ENCODE data around the gene GFI1.
"Not testable (repeated sequence)": the region's sequence is repeated elsewhere in the genome, so short reads cannot be mapped to it uniquely, and the experiment has no call there.

GFI1 gene

DNA sequence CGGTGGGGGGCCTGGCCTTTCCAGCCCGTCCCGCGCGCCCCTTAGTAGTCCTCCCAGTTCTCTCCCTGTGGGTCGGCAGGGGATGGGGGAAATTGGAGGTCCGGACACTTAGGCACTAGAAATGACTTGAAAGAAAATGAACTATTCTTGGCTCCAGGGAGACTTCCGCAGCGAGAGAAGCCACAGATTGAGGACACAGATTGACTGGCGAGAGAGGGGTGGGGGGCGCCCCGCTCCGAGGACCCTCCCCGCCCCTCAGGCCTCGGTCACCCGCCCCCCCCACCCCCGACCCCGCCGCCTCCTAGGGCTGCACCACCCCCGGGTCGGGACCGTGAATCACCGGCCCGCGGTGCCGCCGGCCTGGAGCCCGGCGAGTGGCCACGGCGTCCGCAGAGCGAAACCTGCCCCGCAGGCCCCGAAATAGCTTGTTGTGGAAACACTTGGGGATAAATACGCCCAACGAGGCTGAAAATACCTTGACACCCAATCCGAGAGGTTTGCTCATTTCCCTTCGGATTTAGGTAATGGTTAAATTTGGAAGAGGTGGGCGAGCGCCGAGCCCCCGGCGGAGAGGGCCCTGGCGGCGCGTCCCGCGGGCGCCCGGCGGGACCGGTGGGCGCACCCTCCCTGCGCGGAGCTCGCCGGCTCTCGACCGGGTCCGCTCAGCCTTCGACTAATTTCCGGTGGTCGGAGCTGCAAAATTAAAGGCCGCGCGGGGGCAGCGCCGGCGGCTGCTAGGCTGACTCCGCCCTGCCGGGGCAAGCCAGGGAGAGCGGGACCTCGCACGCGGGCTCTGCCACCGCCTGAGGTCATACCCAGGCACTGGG is at the start of gene GFI1:
TSS of gene GFI1 (minus strand) at position 675 of the 827 bp plus-strand sequence. CDS start 3,438 bp downstream, outside the sequence.
- Histone ChIP-seq H3K9ac (ENCODE audit: low read depth, low read length) (no peak within 1 kb of the TSS), H3K4me3 (ENCODE audit: low read depth, low read length) (peak within 1 kb of the TSS; percentile 58), H3K27ac (ENCODE audit: low read depth, low read length) (no peak within 1 kb of the TSS), H3K36me3 (ENCODE audit: control insufficient read depth, insufficient read depth, low read length) (no peaks in the 10 kb centered on the region), H3K9me3 (ENCODE audit: control insufficient read depth, insufficient read depth, low read length) (no peaks in the 10 kb centered on the region), H3K4me1 (ENCODE audit: control insufficient read depth, insufficient read depth, low read length) (peaks cover 19% of the 10 kb centered on the region; the same call in 1 of the 2 replicates), H3K27me3 (ENCODE audit: control insufficient read depth, insufficient read depth, low read length) (peaks cover 98% of the 10 kb centered on the region)

DNA sequence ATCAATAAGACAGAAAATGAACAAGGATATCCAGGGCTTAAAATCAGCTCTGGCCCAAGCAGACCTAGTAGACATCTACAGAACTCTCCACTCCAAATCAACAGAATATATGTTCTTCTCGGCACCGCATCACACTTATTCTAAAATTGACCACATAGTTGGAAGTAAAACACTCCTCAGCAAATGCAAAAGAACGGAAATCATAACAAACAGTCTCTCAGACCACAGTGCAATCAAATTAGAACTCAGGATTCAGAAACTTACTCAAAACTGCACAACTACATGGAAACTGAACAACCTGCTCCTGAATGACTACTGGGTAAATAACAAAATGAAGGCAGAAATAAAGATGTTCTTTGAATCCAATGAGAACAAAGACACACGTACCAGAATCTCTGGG is 45.6 kb upstream of the GFI1 start:
- H3K36me3 ChIP-seq (ENCODE audit: control insufficient read depth, insufficient read depth, low read length); H3K27me3 ChIP-seq (ENCODE audit: control insufficient read depth, insufficient read depth, low read length); H3K27ac ChIP-seq (ENCODE audit: low read depth, low read length); H3K9me3 ChIP-seq (ENCODE audit: control insufficient read depth, insufficient read depth, low read length); H3K4me1 ChIP-seq (ENCODE audit: control insufficient read depth, insufficient read depth, low read length); H3K4me3 ChIP-seq (ENCODE audit: low read depth, low read length); H3K9ac ChIP-seq (ENCODE audit: low read depth, low read length): not testable (repeated sequence)

DNA sequence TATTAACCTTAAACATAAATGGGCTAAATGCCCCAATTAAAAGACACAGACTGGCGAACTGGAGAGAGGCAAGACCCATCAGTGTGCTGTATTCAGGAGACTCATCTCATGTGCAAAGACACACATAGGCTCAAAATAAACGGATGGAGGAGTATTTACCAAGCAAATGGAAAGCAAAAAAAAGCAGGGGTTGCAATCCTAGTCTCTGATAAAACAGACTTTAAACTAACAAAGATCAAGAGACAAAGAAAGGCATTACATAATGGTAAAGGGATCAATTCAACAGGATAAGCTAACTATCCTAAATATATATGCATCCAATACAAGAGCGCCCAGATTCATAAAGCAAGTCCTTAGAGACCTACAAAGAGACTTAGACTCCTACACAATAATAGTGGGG is 45.2 kb upstream of the GFI1 start:
- H3K27ac ChIP-seq (ENCODE audit: low read depth, low read length), result not testable (repeated sequence)

DNA sequence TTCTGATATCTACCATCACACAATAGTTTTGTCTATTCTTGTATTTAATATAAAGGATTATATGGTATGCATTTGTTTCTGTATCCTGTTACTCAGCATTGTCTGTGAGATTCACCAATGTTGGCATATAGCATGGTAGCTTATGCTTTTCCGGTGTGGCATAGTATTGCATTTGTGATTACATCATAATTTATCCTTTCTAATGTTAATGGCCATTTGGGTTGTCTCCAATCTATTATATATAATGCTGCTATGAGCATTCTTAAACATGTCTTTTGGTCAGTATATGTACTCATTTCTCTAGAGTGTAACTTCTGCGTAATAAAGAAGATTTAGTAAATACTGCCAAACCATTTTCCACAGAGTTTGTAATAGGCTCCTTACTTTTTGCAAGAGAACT is 40.9 kb upstream of the GFI1 start:
- Histone ChIP-seq H3K27ac (ENCODE audit: low read depth, low read length) (no peak overlapping the region), H3K4me1 (ENCODE audit: control insufficient read depth, insufficient read depth, low read length) (no peaks in the 10 kb centered on the region), H3K9ac (ENCODE audit: low read depth, low read length) (no peak overlapping the region), H3K27me3 (ENCODE audit: control insufficient read depth, insufficient read depth, low read length) (no peaks in the 10 kb centered on the region), H3K9me3 (ENCODE audit: control insufficient read depth, insufficient read depth, low read length) (no peaks in the 10 kb centered on the region), H3K4me3 (ENCODE audit: low read depth, low read length) (no peak overlapping the region), H3K36me3 (ENCODE audit: control insufficient read depth, insufficient read depth, low read length) (no peaks in the 10 kb centered on the region)

More for the DNA sequence above, 45.2 kb upstream of the GFI1 start:
- H3K27me3 ChIP-seq (ENCODE audit: control insufficient read depth, insufficient read depth, low read length); H3K4me3 ChIP-seq (ENCODE audit: low read depth, low read length); H3K9ac ChIP-seq (ENCODE audit: low read depth, low read length); H3K36me3 ChIP-seq (ENCODE audit: control insufficient read depth, insufficient read depth, low read length); H3K4me1 ChIP-seq (ENCODE audit: control insufficient read depth, insufficient read depth, low read length); H3K9me3 ChIP-seq (ENCODE audit: control insufficient read depth, insufficient read depth, low read length): not testable (repeated sequence)

DNA sequence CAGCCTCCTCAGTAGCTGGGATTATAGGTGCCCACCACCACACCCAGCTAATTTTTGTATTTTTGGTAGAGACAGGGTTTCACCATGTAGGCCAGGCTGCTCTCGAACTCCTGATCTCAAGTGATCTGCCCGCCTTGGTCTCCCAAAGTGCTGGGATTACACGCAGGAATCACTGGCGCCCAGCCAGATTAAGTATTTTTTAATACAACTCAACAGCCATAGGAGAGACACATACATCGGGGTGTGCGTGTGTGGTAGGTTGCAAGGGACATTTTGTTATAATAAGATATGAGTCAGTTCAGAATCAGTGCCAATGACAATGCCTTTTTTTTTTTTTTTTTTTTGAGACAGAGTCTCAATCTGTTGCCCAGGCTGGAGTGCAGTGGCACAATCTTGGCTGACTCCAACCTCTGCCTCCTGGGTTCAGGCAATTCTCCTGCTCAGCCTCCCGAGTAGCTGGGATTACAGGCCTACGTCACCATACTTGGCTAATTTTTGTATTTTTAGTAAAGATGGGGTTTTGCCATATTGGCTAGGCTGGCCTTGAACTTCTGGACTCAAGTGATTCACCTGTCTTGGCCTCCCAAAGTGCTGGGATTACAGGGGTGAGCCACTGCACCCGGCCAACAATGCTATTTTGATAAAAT is 38.3 kb upstream of the GFI1 start:
- H3K9ac ChIP-seq (ENCODE audit: low read depth, low read length); H3K27ac ChIP-seq (ENCODE audit: low read depth, low read length); H3K9me3 ChIP-seq (ENCODE audit: control insufficient read depth, insufficient read depth, low read length); H3K4me1 ChIP-seq (ENCODE audit: control insufficient read depth, insufficient read depth, low read length); H3K36me3 ChIP-seq (ENCODE audit: control insufficient read depth, insufficient read depth, low read length); H3K4me3 ChIP-seq (ENCODE audit: low read depth, low read length); H3K27me3 ChIP-seq (ENCODE audit: control insufficient read depth, insufficient read depth, low read length): not testable (repeated sequence)

DNA sequence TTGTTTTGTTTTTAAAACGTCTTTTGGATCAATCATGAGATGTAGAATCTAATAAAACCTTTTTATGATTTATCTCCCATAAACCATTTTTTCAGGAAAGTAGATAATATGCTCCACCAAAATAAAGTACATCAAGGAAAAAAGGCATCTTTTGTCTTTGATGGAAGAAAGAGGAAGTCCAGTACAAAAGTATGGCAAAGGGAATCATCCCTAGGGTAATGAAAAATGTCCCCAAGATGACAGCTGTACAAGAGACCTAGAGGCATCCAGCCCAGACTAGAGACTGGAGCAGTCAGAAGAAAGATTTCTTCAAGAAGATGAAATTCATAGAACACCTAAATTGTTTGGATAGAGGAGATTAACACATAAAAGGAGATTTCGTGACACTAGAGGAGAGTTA is 32.3 kb upstream of the GFI1 start:
- Histone ChIP-seq H3K4me1 (ENCODE audit: control insufficient read depth, insufficient read depth, low read length) (no peaks in the 10 kb centered on the region), H3K9me3 (ENCODE audit: control insufficient read depth, insufficient read depth, low read length) (no peaks in the 10 kb centered on the region), H3K4me3 (ENCODE audit: low read depth, low read length) (no peak overlapping the region), H3K9ac (ENCODE audit: low read depth, low read length) (no peak overlapping the region), H3K27ac (ENCODE audit: low read depth, low read length) (no peak overlapping the region), H3K36me3 (ENCODE audit: control insufficient read depth, insufficient read depth, low read length) (no peaks in the 10 kb centered on the region), H3K27me3 (ENCODE audit: control insufficient read depth, insufficient read depth, low read length) (no peaks in the 10 kb centered on the region)

DNA sequence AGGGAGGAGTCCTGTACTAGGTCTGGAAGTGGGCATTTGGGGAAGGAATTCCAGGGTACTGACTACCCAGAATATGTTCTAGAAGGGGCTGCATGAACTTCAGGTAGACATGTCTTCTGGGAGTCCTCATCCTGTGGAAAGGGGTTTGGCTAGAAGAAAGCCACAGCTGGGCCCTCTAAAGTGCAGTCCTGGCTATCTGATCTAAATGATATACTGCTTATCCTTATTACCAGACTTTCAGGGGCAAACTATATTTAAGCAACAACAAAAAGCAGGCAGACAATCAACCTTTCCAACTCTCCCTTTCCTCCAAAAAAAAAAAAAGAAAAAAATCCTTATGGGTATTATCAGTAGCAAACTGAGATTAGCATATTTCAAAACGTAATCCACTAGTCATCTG is 29.8 kb upstream of the GFI1 start:
- Histone ChIP-seq H3K9me3 (ENCODE audit: control insufficient read depth, insufficient read depth, low read length) (no peaks in the 10 kb centered on the region), H3K27me3 (ENCODE audit: control insufficient read depth, insufficient read depth, low read length) (no peaks in the 10 kb centered on the region), H3K9ac (ENCODE audit: low read depth, low read length) (no peak overlapping the region), H3K27ac (ENCODE audit: low read depth, low read length) (no peak overlapping the region), H3K36me3 (ENCODE audit: control insufficient read depth, insufficient read depth, low read length) (no peaks in the 10 kb centered on the region), H3K4me1 (ENCODE audit: control insufficient read depth, insufficient read depth, low read length) (no peaks in the 10 kb centered on the region), H3K4me3 (ENCODE audit: low read depth, low read length) (no peak overlapping the region)

DNA sequence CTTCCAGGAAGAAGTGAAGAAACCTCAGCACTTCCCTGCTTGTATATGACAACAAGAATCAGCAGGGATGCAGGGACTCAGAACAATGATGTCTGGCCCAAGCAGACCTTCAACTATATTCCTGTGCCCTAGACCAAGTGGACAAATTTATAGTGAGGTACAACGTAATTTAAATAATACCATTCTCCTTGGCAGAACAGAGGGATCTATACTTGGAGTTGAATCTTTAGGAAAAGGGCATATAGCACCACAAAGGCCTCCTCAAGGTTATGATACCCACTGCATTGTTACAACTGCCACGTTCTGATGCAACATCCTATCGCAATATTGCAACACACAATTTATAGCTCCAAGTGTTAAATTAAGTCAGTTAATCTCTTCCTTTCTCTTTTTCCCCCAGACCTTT is 29.1 kb upstream of the GFI1 start:
- Histone ChIP-seq H3K4me3 (ENCODE audit: low read depth, low read length) (no peak overlapping the region), H3K9me3 (ENCODE audit: control insufficient read depth, insufficient read depth, low read length) (no peaks in the 10 kb centered on the region), H3K36me3 (ENCODE audit: control insufficient read depth, insufficient read depth, low read length) (no peaks in the 10 kb centered on the region), H3K27me3 (ENCODE audit: control insufficient read depth, insufficient read depth, low read length) (no peaks in the 10 kb centered on the region), H3K4me1 (ENCODE audit: control insufficient read depth, insufficient read depth, low read length) (no peaks in the 10 kb centered on the region), H3K27ac (ENCODE audit: low read depth, low read length) (no peak overlapping the region), H3K9ac (ENCODE audit: low read depth, low read length) (no peak overlapping the region)

DNA sequence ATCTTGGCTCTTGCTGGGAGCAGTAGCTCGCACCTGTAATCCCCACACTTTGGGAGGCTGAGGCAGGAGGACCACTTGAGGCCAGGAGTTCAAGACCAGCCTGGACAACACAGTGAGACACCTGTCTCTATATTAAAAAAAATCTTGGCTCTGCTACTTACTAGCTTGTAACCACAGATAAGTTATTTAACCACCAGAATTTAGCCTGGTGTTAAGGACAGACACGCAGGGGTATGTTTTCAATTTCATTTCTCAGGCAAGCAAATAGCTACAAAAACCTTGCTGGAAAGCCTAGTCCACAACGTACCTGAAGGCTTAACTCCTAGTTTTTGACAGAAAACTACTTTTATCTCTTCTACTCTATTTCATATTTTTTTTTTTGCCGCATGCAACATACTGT is 24.8 kb upstream of the GFI1 start:
- no peak overlapping the region for H3K9ac ChIP-seq (ENCODE audit: low read depth, low read length)
- H3K9me3 ChIP-seq (ENCODE audit: control insufficient read depth, insufficient read depth, low read length), result no peaks in the 10 kb centered on the region
- H3K4me3 ChIP-seq (ENCODE audit: low read depth, low read length), result no peak overlapping the region
- H3K4me1 ChIP-seq (ENCODE audit: control insufficient read depth, insufficient read depth, low read length), result no peaks in the 10 kb centered on the region
- H3K27ac ChIP-seq (ENCODE audit: low read depth, low read length), result no peak overlapping the region
- no peaks in the 10 kb centered on the region for H3K27me3 ChIP-seq (ENCODE audit: control insufficient read depth, insufficient read depth, low read length)
- no peaks in the 10 kb centered on the region for H3K36me3 ChIP-seq (ENCODE audit: control insufficient read depth, insufficient read depth, low read length)

DNA sequence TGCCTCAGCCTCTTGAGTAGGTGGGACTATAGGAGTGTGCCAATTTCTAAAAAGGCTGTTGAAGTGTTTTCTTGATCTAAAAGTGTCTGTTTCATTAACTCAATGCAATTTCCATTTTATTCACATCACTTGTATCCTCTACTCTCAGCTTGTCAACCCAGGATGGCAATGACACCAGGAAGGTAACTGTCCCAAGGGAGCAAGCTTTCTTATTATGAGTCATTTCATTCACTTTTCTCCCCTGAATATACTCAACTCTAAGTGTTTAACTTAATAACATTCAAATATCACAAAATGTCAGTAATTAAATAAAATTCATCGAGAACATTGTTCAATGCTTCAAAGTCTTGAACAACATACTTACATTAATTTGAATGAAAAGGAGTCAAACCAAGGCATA is 22.9 kb upstream of the GFI1 start:
- Histone ChIP-seq H3K9ac (ENCODE audit: low read depth, low read length) (no peak overlapping the region), H3K27me3 (ENCODE audit: control insufficient read depth, insufficient read depth, low read length) (no peaks in the 10 kb centered on the region), H3K4me1 (ENCODE audit: control insufficient read depth, insufficient read depth, low read length) (no peaks in the 10 kb centered on the region), H3K36me3 (ENCODE audit: control insufficient read depth, insufficient read depth, low read length) (no peaks in the 10 kb centered on the region), H3K4me3 (ENCODE audit: low read depth, low read length) (no peak overlapping the region), H3K27ac (ENCODE audit: low read depth, low read length) (no peak overlapping the region), H3K9me3 (ENCODE audit: control insufficient read depth, insufficient read depth, low read length) (no peaks in the 10 kb centered on the region)

DNA sequence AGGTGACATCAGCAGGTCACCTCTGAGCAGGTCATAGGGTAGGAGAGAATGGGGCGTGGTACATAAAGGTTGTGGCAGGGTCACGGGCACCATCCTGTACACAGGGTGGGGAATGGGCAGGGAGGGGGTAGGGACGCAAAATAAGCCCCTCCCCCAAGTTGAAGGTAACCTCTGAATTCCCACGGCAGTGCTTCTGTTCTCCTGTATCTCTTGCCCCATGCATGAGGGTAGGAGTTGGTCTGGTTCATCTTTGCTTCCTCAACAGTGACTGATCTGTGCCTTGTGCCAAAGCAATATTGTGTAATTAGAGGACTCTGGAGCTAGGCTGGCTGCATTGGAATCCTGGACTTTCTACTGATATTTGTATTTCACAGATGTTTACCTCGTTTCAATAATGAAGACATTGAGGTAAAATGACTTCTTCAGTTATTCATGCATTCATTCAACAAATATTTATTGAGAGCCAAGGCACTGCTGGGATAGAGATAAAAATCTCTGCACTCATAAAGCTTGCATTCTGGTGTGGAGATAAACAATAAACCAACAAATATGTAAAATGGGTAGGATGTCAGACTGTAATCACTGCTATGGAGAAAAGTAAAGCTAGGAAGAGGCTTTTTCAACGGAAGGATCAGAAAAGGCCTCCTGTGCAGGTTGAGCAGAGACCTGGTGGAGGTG is 18.4 kb upstream of the GFI1 start:
- Histone ChIP-seq H3K4me3 (ENCODE audit: low read depth, low read length) (no peak overlapping the region), H3K4me1 (ENCODE audit: control insufficient read depth, insufficient read depth, low read length) (no peaks in the 10 kb centered on the region), H3K27ac (ENCODE audit: low read depth, low read length) (no peak overlapping the region), H3K36me3 (ENCODE audit: control insufficient read depth, insufficient read depth, low read length) (no peaks in the 10 kb centered on the region), H3K9me3 (ENCODE audit: control insufficient read depth, insufficient read depth, low read length) (no peaks in the 10 kb centered on the region), H3K9ac (ENCODE audit: low read depth, low read length) (no peak overlapping the region), H3K27me3 (ENCODE audit: control insufficient read depth, insufficient read depth, low read length) (no peaks in the 10 kb centered on the region)

Measured in HUES48 (cell line).